Activated CD4-positive, CD25-positive, alpha-beta regulatory T cell treated with anti-CD3 and anti-CD28 coated beads, Interleukin-2, amount 50 U/mL, for 16 hours (primary cell): ENCODE measurements around the gene CLSTN1.
"Not testable (repeated sequence)": the region's sequence is repeated elsewhere in the genome, so short reads cannot be mapped to it uniquely, and the experiment has no call there.

Source experiments
- DNase-seq: peaks from one replicate; pipeline ENCODE4 v3.0.0-alpha.2; 2020; ENCODE audit warnings: low read depth, low spot score

The CLSTN1 gene

GRCh38 chr1:9715536-9716226 lies 108.1 kb downstream of the CLSTN1 start:
- no peak for DNase-seq

GRCh38 chr1:9714257-9714718 lies 109.5 kb downstream of the CLSTN1 start:
- no peak for DNase-seq

- DNase-seq = not testable (repeated sequence)
Measured at GRCh38 chr1:9712767-9713166, 111.0 kb downstream of the CLSTN1 start.

- no peak for DNase-seq
Measured at GRCh38 chr1:9711466-9712020, 112.2 kb downstream of the CLSTN1 start.

GRCh38 chr1:9710037-9710436 lies 113.7 kb downstream of the CLSTN1 start:
- DNase-seq = no peak

- DNase-seq = no peak
Measured at GRCh38 chr1:9706178-9706577, 117.6 kb downstream of the CLSTN1 start.

- DNase-seq = no peak
Measured at GRCh38 chr1:9705337-9706093, 118.2 kb downstream of the CLSTN1 start.

- DNase-seq = no peak
Measured at GRCh38 chr1:9703681-9704080, 120.1 kb downstream of the CLSTN1 start.

- DNase-seq = no peak
Measured at GRCh38 chr1:9703165-9703509, 120.6 kb downstream of the CLSTN1 start.

GRCh38 chr1:9701665-9702064 lies 122.1 kb downstream of the CLSTN1 start:
- DNase-seq = no peak

GRCh38 chr1:9700340-9700739 lies 123.4 kb downstream of the CLSTN1 start:
- no peak for DNase-seq

GRCh38 chr1:9699361-9699760 lies 124.4 kb downstream of the CLSTN1 start:
- no peak for DNase-seq

GRCh38 chr1:9696793-9697192 lies 127.0 kb downstream of the CLSTN1 start:
- no peak for DNase-seq

GRCh38 chr1:9691691-9692090 lies 132.1 kb downstream of the CLSTN1 start:
- no peak for DNase-seq

GRCh38 chr1:9691108-9691445 lies 132.7 kb downstream of the CLSTN1 start:
- no peak for DNase-seq

- no peak for DNase-seq
Measured at GRCh38 chr1:9690440-9691107, 133.2 kb downstream of the CLSTN1 start.

- no peak for DNase-seq
Measured at GRCh38 chr1:9689971-9690381, 133.8 kb downstream of the CLSTN1 start.

GRCh38 chr1:9689011-9689706 lies 134.6 kb downstream of the CLSTN1 start:
- peak; percentile 62 for DNase-seq

GRCh38 chr1:9688599-9688998 lies 135.2 kb downstream of the CLSTN1 start:
- DNase-seq = no peak

GRCh38 chr1:9687874-9688582 lies 135.7 kb downstream of the CLSTN1 start:
- no peak for DNase-seq
